ENCODE data around the gene LRRC3C.

DNA sequence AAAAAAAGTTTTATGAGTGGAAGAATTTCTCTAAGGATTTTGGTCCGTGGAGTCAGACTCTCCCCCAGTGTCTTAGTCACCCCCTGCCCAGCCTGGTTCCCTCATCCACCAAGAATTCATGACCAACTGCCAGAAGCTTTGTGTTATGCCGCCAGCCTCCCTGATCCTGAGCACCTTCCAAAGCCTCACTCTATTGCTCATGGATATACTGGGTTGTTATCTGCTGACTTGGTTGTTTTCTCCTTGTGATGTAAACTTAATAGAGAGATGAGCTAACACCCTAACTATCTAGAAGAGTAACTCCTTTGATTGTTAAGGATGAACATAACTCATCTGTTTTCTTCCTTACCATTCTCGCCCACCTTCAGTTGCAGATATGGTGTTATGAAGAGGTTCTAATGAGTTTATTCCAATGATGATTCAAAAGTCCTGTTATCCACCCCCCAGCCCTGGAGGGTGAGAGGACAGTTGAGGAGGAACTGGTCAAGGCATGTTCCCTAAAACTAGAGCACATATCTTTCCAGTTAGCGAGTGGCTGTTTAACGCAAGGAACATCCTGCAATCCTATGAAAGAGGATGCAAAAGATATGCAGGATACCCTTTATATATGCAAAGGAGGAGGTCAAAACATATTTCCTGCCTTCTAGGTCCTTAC, 51.6 kb downstream of the LRRC3C start:
- TF ChIP-seq, protein P1, sequence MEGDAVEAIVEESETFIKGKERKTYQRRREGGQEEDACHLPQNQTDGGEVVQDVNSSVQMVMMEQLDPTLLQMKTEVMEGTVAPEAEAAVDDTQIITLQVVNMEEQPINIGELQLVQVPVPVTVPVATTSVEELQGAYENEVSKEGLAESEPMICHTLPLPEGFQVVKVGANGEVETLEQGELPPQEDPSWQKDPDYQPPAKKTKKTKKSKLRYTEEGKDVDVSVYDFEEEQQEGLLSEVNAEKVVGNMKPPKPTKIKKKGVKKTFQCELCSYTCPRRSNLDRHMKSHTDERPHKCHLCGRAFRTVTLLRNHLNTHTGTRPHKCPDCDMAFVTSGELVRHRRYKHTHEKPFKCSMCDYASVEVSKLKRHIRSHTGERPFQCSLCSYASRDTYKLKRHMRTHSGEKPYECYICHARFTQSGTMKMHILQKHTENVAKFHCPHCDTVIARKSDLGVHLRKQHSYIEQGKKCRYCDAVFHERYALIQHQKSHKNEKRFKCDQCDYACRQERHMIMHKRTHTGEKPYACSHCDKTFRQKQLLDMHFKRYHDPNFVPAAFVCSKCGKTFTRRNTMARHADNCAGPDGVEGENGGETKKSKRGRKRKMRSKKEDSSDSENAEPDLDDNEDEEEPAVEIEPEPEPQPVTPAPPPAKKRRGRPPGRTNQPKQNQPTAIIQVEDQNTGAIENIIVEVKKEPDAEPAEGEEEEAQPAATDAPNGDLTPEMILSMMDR (IDR thresholded peaks at IDR 0.05): no peak
- TF ChIP-seq POLR2A (IDR thresholded peaks at IDR 0.05): no peak
